SU-DHL-6 (cell line): Measurements from ENCODE around the gene SMARCA4.

Experiments
- H2AFZ ChIP-seq: fragments of 200-600 bp; sonication (generic); 2 replicates; pipeline ENCODE4 v1.6.1; 2014; ENCODE audit warnings: low read depth, mild to moderate bottlenecking, moderate library complexity, mixed read lengths, antibody characterized with exemption, low read length; ENCODE audit not compliant: severe bottlenecking
- H3F3A ChIP-seq: fragments of 200-600 bp; shearing (Covaris generic); 2 replicates; pipeline ENCODE4 v1.6.0; 2016; ENCODE audit warnings: antibody characterized with exemption, mild to moderate bottlenecking; ENCODE audit not compliant: insufficient read depth
- H3K27ac ChIP-seq: fragments of 200-600 bp; sonication (generic); 2 replicates; pipeline ENCODE4 v1.5.1; 2016; ENCODE audit warnings: low read depth, mild to moderate bottlenecking, low read length, moderate library complexity, mixed read lengths
- H3K27me3 ChIP-seq: fragments of 200-600 bp; sonication (generic), shearing (Covaris generic); 2 replicates; pipeline ENCODE4 v1.6.0; 2014; ENCODE audit warnings: mild to moderate bottlenecking, low read length
- H3K36me3 ChIP-seq: fragments of 200-600 bp; sonication (generic); 2 replicates; pipeline ENCODE4 v1.6.1; 2014; ENCODE audit warnings: mild to moderate bottlenecking, low read length, mixed read lengths
- H3K4me2 ChIP-seq: fragments of 300-600, 200-600 bp; shearing (Covaris generic), sonication (generic); 2 replicates; pipeline ENCODE4 v1.6.0; 2014; ENCODE audit warnings: low read length, low read depth, mild to moderate bottlenecking; ENCODE audit not compliant: poor library complexity, severe bottlenecking
- H3K4me3 ChIP-seq: fragments of 200-600 bp; sonication (generic); 2 replicates; pipeline ENCODE4 v1.5.1; 2014; ENCODE audit warnings: antibody characterized with exemption, low read length, mild to moderate bottlenecking, mixed read lengths; ENCODE audit not compliant: insufficient read depth, poor library complexity, severe bottlenecking
- H3K79me2 ChIP-seq: fragments of 200-600 bp; sonication (generic); 2 replicates; pipeline ENCODE4 v1.6.1; 2014; ENCODE audit warnings: mild to moderate bottlenecking, low read length, moderate library complexity; ENCODE audit not compliant: insufficient read depth
- H3K9ac ChIP-seq: fragments of 200-600 bp; sonication (generic); 2 replicates; pipeline ENCODE4 v1.7.0; 2014; ENCODE audit warnings: mild to moderate bottlenecking, low read length
- H3K9me2 ChIP-seq: fragments of 200-600 bp; sonication (generic); replicated peaks from 2 replicates; pipeline ENCODE4 v1.6.1; 2014; ENCODE audit warnings: low read length; ENCODE audit not compliant: insufficient read depth
- H3K9me3 ChIP-seq: fragments of 200-600 bp; sonication (generic); 2 replicates; pipeline ENCODE4 v1.6.1; 2014; ENCODE audit warnings: low read length, mixed read lengths; ENCODE audit not compliant: insufficient read depth
- H4K20me1 ChIP-seq: fragments of 200-600 bp; sonication (generic); 2 replicates; pipeline ENCODE4 v1.6.1; 2014; ENCODE audit warnings: low read depth, mild to moderate bottlenecking, antibody characterized with exemption, low read length, moderate library complexity, mixed read lengths
- CTCF ChIP-seq: fragments of 200-600 bp; sonication (generic); IDR thresholded peaks from one replicate; pipeline ENCODE4 v1.5.1; 2017; ENCODE audit warnings: antibody characterized with exemption, mild to moderate bottlenecking, low read length, moderate library complexity; ENCODE audit not compliant: insufficient read depth, poor library complexity, severe bottlenecking
- EZH2phosphoT487 ChIP-seq: fragments of 200-600 bp; sonication (generic), shearing (Covaris generic); conservative IDR thresholded peaks from 2 replicates; pipeline ENCODE4 v1.6.1; 2018; ENCODE audit warnings: mild to moderate bottlenecking, antibody characterized with exemption, low read length, moderate library complexity, mixed read lengths

The SMARCA4 gene

GRCh38 chr19:11013771-11014170 is 52.9 kb downstream of the SMARCA4 start:
- no peak overlapping the region for H2AFZ ChIP-seq
- peaks cover 4% of the 10 kb centered on the region; the same call in 1 of the 2 replicates for H3K79me2 ChIP-seq
- no peaks in the 10 kb centered on the region for H3K9me3 ChIP-seq
- H4K20me1 ChIP-seq = no peaks in the 10 kb centered on the region
- no peaks in the 10 kb centered on the region for H3F3A ChIP-seq
- no peak overlapping the region for H3K4me3 ChIP-seq
- H3K4me2 ChIP-seq = no peak overlapping the region
- TF ChIP-seq EZH2phosphoT487 = no peak
- no peak for TF ChIP-seq CTCF
- no peak overlapping the region for H3K27ac ChIP-seq
- no peaks in the 10 kb centered on the region for H3K9me2 ChIP-seq
- no peak overlapping the region for H3K9ac ChIP-seq
- no peaks in the 10 kb centered on the region for H3K27me3 ChIP-seq
- H3K36me3 ChIP-seq = peaks cover 19% of the 10 kb centered on the region; the same call in 1 of the 2 replicates

- H3K79me2 ChIP-seq = peaks cover 4% of the 10 kb centered on the region; the same call in 1 of the 2 replicates
- H3K9ac ChIP-seq = no peak overlapping the region
- no peaks in the 10 kb centered on the region for H3K9me2 ChIP-seq
- no peak for TF ChIP-seq EZH2phosphoT487
- TF ChIP-seq CTCF = no peak
- H2AFZ ChIP-seq = no peak overlapping the region
- H3K36me3 ChIP-seq = peaks cover 19% of the 10 kb centered on the region; the same call in 1 of the 2 replicates
- no peaks in the 10 kb centered on the region for H4K20me1 ChIP-seq
- no peak overlapping the region for H3K4me2 ChIP-seq
- H3K27ac ChIP-seq = no peak overlapping the region
- H3K4me3 ChIP-seq = no peak overlapping the region
- H3K9me3 ChIP-seq = no peaks in the 10 kb centered on the region
- no peaks in the 10 kb centered on the region for H3K27me3 ChIP-seq
- H3F3A ChIP-seq = no peaks in the 10 kb centered on the region
Measured at GRCh38 chr19:11014403-11014911, 53.6 kb downstream of the SMARCA4 start.

GRCh38 chr19:11016631-11017030 is 55.8 kb downstream of the SMARCA4 start:
- H2AFZ ChIP-seq = no peak overlapping the region
- TF ChIP-seq EZH2phosphoT487 = no peak
- no peak for TF ChIP-seq CTCF
- H3K27ac ChIP-seq = no peak overlapping the region
- no peaks in the 10 kb centered on the region for H3F3A ChIP-seq
- H3K79me2 ChIP-seq = peaks cover 4% of the 10 kb centered on the region; the same call in 1 of the 2 replicates
- H3K27me3 ChIP-seq = no peaks in the 10 kb centered on the region
- no peak overlapping the region for H3K4me2 ChIP-seq
- H3K36me3 ChIP-seq = peaks cover 16% of the 10 kb centered on the region; the same call in 1 of the 2 replicates
- H3K9me2 ChIP-seq = no peaks in the 10 kb centered on the region
- H4K20me1 ChIP-seq = no peaks in the 10 kb centered on the region
- no peak overlapping the region for H3K4me3 ChIP-seq
- no peak overlapping the region for H3K9ac ChIP-seq
- no peaks in the 10 kb centered on the region for H3K9me3 ChIP-seq
